Esophagus muscularis mucosa (tissue), 3 donors: ENCODE measurements around the gene EVA1C.

Source experiments
- CTCF ChIP-seq, 3 experiments: fragments of 200-600 bp in 2 of 3; fragments of 450-650 bp in 1 of 3; sonication (generic) in 2 of 3; IDR thresholded peaks; one replicate each; pipeline ENCODE4 v1.5.1; 2017 to 2019; ENCODE audit warnings: antibody characterized with exemption in 3 of 3, mild to moderate bottlenecking in 2 of 3, moderate library complexity in 1 of 3
- POLR2AphosphoS5 ChIP-seq, 2 donors: sonication (generic); formaldehyde crosslinking; IDR thresholded peaks; one replicate each; pipeline ENCODE4 v1.6.1; 2017; ENCODE audit warnings: antibody characterized with exemption in 2 of 2

GRCh38 chr21:32383812-32384211 is 28.7 kb upstream of the EVA1C start:
- TF ChIP-seq POLR2AphosphoS5 (IDR thresholded peaks at IDR 0.05) (no peak), CTCF (IDR thresholded peaks at IDR 0.05) (no peak)
